Duodenal mucosa (tissue), 2 donors: ENCODE measurements around the gene GATA1.
"Not testable (repeated sequence)": the region's sequence is repeated elsewhere in the genome, so short reads cannot be mapped to it uniquely, and the experiment has no call there.

Experiments
- H3K27ac ChIP-seq: one replicate; pipeline ENCODE4 v1.7.0; 2013; ENCODE audit warnings: low read depth, low read length
- H3K27me3 ChIP-seq, 2 donors: one replicate each; pipeline ENCODE4 v1.7.0; 2013; ENCODE audit warnings: low read length in 2 of 2, control low read depth in 1 of 2; ENCODE audit not compliant: insufficient read depth in 2 of 2, control insufficient read depth in 1 of 2
- H3K36me3 ChIP-seq, 2 donors: one replicate each; pipeline ENCODE4 v1.7.0; 2013; ENCODE audit warnings: low read length in 2 of 2, control low read depth in 1 of 2; ENCODE audit not compliant: insufficient read depth in 2 of 2, control insufficient read depth in 1 of 2
- H3K4me1 ChIP-seq, 2 donors: one replicate each; pipeline ENCODE4 v1.7.0; 2013; ENCODE audit warnings: low read length in 2 of 2, control low read depth in 1 of 2; ENCODE audit not compliant: insufficient read depth in 2 of 2, control insufficient read depth in 1 of 2
- H3K4me3 ChIP-seq, 2 donors: one replicate each; pipeline ENCODE4 v1.7.0; 2013; ENCODE audit warnings: low read length in 2 of 2, low read depth in 1 of 2
- H3K9ac ChIP-seq, 2 donors: one replicate each; pipeline ENCODE4 v1.7.0; 2013; ENCODE audit warnings: low read length in 2 of 2, low read depth in 1 of 2
- H3K9me3 ChIP-seq, 2 donors: one replicate each; pipeline ENCODE4 v1.7.0; 2013; ENCODE audit warnings: low read length in 2 of 2, control low read depth in 1 of 2; ENCODE audit not compliant: control insufficient read depth in 1 of 2

GATA1 gene

DNA sequence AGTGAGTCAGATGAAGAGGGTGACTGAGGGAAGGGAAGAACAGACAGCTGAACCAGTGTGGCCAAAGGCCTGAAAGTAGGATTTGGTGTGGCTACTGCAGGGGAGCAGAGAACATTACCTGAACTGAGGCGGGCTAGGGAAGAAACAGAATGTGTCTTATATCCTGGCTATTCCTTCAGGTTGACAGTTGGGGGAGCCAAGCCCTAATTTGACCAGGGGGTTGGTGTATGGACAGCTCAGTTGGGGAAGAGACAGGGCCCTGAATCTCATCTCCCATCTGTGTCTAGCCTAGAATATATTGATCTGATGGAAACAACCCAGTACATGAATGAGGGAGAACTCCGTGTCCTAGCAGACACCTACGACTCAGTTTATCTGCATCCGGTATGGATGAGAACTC is 19.7 kb downstream of the GATA1 start:
- no peaks in the 10 kb centered on the region for H3K27me3 ChIP-seq
- no peak overlapping the region for H3K9ac ChIP-seq
- H3K27ac ChIP-seq: no peak overlapping the region
- H3K9me3 ChIP-seq: no peaks in the 10 kb centered on the region
- H3K36me3 ChIP-seq: peaks cover 0 to 11% of the 10 kb centered on the region in 2 donors
- no peak overlapping the region for H3K4me3 ChIP-seq
- H3K4me1 ChIP-seq: peaks cover 2 to 6% of the 10 kb centered on the region in 2 donors

DNA sequence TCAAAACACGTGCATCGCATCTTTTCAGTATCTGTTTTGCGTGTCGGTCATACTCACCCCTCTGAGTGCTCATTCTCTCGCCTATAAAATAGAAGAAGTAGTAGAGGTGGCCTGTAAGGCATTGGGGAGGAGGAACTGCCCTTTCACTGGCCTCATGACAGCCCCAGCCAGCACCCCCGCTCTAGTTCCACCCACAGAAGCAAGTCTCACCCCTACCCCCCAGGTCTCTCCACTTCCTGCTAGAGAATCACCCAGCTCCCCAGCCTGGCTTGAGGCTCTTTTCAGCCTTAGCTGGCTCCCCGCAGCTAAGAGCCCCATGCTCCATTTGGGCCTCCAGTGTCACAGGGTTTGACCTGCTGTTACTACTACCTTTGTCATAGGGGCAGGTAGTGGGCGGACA is 27.3 kb downstream of the GATA1 start:
- Histone ChIP-seq H3K9me3 (no peaks in the 10 kb centered on the region), H3K4me3 (no peak overlapping the region), H3K36me3 (peaks cover 12 to 35% of the 10 kb centered on the region in 2 donors), H3K4me1 (no peaks in the 10 kb centered on the region), H3K27me3 (no peaks in the 10 kb centered on the region), H3K27ac (no peak overlapping the region), H3K9ac (no peak overlapping the region)

DNA sequence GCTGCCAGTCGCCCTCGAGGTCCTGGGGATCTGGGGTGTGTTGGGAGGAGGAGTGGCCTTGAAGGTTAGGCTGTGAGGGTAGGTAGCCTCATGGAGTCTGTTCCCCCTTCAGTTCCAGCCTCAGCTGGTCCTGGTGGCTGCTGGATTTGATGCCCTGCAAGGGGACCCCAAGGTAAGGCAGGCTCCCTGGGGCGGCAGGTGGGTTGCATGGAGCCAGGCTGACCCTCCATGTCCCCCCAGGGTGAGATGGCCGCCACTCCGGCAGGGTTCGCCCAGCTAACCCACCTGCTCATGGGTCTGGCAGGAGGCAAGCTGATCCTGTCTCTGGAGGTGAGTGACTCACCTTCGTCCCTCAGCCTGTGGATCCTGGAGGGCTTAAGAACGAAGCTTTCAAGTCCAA is 28.3 kb downstream of the GATA1 start:
- H3K27me3 ChIP-seq: no peaks in the 10 kb centered on the region
- no peak overlapping the region for H3K27ac ChIP-seq
- no peak overlapping the region for H3K4me3 ChIP-seq
- H3K36me3 ChIP-seq: peaks cover 12 to 40% of the 10 kb centered on the region in 2 donors
- H3K9me3 ChIP-seq: no peaks in the 10 kb centered on the region
- no peaks in the 10 kb centered on the region for H3K4me1 ChIP-seq
- no peak overlapping the region for H3K9ac ChIP-seq

DNA sequence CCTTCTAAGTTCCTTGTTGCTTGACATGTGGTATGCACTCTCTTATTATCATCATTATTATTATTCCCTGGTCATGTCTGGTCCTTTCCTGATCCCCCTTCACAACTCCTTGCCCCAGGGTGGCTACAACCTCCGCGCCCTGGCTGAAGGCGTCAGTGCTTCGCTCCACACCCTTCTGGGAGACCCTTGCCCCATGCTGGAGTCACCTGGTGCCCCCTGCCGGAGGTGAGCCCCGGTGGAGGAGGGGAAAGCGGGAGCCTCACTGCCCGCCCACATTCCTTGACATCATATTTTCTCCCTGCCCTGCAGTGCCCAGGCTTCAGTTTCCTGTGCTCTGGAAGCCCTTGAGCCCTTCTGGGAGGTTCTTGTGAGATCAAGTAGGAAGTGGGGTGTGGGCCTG is 28.9 kb downstream of the GATA1 start:
- Histone ChIP-seq H3K27ac (no peak overlapping the region), H3K36me3 (peaks cover 16 to 43% of the 10 kb centered on the region in 2 donors), H3K9ac (no peak overlapping the region), H3K27me3 (no peaks in the 10 kb centered on the region), H3K4me3 (no peak overlapping the region), H3K9me3 (no peaks in the 10 kb centered on the region), H3K4me1 (no peaks in the 10 kb centered on the region)

DNA sequence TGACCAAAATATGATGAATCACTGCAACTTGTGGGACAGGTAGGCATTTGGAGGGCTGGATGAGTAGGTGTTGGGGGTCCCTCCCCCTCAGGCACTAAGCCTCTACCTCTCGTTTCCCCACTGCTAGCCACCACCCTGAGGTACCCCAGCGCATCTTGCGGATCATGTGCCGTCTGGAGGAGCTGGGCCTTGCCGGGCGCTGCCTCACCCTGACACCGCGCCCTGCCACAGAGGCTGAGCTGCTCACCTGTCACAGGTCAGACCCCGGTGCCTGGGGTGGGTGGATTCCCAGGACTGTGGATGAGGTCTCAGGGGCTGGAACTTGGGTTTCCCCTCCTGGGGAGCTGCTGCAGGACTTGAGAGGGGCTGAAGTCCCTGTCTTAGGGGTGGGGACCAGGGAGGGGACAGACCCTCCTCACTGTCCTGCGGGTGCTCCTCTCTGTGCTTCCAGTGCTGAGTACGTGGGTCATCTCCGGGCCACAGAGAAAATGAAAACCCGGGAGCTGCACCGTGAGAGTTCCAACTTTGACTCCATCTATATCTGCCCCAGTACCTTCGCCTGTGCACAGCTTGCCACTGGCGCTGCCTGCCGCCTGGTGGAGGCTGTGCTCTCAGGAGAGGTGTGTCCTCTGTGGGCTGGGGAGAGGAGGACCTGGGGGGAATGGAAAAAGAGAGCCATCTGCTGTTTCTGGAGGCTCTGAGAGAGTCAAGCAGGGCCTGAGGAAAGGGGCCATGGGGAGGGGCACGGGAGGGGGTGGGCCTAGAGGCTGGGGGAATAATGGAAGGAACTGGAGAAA is 29.8 kb downstream of the GATA1 start:
- Histone ChIP-seq H3K27me3 (no peaks in the 10 kb centered on the region), H3K9me3 (no peaks in the 10 kb centered on the region), H3K36me3 (peaks cover 18 to 47% of the 10 kb centered on the region in 2 donors), H3K4me1 (no peaks in the 10 kb centered on the region), H3K4me3 (no peak overlapping the region), H3K27ac (no peak overlapping the region), H3K9ac (no peak overlapping the region)

DNA sequence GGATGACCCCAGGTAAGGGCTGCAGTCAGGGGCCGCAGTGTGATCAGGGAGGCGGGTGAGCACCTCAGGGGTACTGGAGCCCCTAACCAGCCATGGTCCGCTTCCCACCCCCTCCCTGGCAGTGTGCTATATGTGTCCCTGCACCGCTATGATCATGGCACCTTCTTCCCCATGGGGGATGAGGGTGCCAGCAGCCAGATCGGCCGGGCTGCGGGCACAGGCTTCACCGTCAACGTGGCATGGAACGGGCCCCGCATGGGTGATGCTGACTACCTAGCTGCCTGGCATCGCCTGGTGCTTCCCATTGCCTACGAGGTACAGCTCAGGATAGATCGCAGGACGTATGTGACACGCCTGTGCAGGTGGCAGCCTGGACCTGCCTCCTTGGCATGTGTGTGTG is 31.7 kb downstream of the GATA1 start:
- Histone ChIP-seq H3K27me3 (no peaks in the 10 kb centered on the region), H3K36me3 (peaks cover 18 to 50% of the 10 kb centered on the region in 2 donors), H3K9me3 (no peaks in the 10 kb centered on the region), H3K4me3 (no peak overlapping the region), H3K4me1 (no peaks in the 10 kb centered on the region), H3K9ac (no peak overlapping the region), H3K27ac (no peak overlapping the region)

DNA sequence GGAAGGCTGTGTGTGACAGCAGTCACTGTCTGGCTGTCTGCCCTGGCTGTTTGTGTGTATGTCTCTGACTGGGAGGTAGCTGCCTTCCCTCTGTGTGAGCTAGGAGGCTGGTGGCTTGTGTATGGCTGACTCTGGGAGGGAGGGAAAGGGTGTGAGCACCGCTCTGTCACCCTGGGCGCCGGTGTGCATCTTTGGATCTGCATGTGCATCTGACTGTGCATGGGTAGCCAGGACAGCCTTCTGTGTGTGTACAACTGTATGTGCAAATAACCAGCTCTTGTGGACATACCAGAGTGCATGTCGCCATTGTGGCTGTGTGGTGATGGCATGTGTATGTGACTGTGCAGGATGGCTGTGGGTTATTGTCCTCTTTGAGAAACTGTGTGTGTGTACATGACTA is 32.5 kb downstream of the GATA1 start:
- no peak overlapping the region for H3K9ac ChIP-seq
- H3K4me1 ChIP-seq: no peaks in the 10 kb centered on the region
- H3K4me3 ChIP-seq: no peak overlapping the region
- no peak overlapping the region for H3K27ac ChIP-seq
- peaks cover 24 to 58% of the 10 kb centered on the region in 2 donors for H3K36me3 ChIP-seq
- no peaks in the 10 kb centered on the region for H3K27me3 ChIP-seq
- H3K9me3 ChIP-seq: no peaks in the 10 kb centered on the region

DNA sequence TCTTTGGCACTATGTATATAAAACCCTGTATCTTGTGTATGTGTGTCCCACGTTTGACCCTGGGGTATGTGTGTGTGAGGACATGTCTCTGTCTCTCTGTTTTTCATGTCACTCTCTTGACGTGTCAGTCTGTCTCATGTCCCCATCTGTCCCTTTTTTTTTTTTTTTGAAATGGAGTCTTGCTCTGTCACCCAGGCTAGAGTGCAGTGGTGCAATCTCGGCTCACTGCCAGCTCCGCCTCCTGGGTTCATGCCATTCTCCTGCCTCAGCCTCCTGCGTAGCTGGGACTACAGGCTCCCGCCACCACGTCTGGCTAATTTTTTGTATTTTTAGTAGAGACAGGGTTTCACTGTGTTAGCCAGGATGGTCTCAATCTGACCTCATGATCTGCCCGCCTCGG is 33.0 kb downstream of the GATA1 start:
- not testable (repeated sequence) for H3K4me3 ChIP-seq, H3K27ac ChIP-seq, H3K9ac ChIP-seq, H3K4me1 ChIP-seq, H3K27me3 ChIP-seq, H3K9me3 ChIP-seq
- H3K36me3 ChIP-seq: peaks cover 24 to 61% of the 10 kb centered on the region in 2 donors

DNA sequence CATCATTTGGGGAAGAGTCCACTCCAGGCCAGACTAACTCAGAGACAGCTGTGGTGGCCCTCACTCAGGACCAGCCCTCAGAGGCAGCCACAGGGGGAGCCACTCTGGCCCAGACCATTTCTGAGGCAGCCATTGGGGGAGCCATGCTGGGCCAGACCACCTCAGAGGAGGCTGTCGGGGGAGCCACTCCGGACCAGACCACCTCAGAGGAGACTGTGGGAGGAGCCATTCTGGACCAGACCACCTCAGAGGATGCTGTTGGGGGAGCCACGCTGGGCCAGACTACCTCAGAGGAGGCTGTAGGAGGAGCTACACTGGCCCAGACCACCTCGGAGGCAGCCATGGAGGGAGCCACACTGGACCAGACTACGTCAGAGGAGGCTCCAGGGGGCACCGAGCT is 36.7 kb downstream of the GATA1 start:
- Histone ChIP-seq H3K4me3 (no peak overlapping the region), H3K36me3 (peaks cover 12 to 42% of the 10 kb centered on the region in 2 donors), H3K27ac (no peak overlapping the region), H3K27me3 (no peaks in the 10 kb centered on the region), H3K9ac (no peak overlapping the region), H3K9me3 (no peaks in the 10 kb centered on the region), H3K4me1 (no peaks in the 10 kb centered on the region)

DNA sequence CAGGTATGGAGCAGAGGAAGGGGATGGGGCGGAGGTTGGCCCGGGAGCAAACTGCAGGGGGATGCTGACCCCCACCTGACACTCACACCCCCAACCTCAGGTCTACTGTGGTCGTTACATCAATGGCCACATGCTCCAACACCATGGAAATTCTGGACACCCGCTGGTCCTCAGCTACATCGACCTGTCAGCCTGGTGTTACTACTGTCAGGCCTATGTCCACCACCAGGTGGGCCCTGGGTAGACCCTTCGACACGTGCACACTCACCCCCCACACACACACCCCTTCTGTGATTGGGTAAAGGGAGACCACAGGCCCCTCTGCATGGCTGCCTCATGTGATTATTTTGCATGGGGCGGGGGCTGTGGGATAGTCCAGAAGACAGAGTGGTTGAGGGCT is 37.7 kb downstream of the GATA1 start:
- Histone ChIP-seq H3K27me3 (no peaks in the 10 kb centered on the region), H3K9ac (no peak overlapping the region), H3K4me1 (no peaks in the 10 kb centered on the region), H3K4me3 (no peak overlapping the region), H3K27ac (no peak overlapping the region), H3K36me3 (peaks cover 12 to 32% of the 10 kb centered on the region in 2 donors), H3K9me3 (no peaks in the 10 kb centered on the region)
